Memory B cell (primary cell): ENCODE data around the gene KRTAP12-1.

Experiments
- ATAC-seq: fragments of 150-1000 bp; cut with Tn5 transposase; 2 replicates; pipeline ENCODE4 v1.10.0; 2021; ENCODE audit warnings: low read depth, mild to moderate bottlenecking, moderate library complexity
- DNase-seq, 2 donors: peaks; one replicate each; pipeline ENCODE4 v3.0.0; 2022; ENCODE audit warnings: low spot score in 2 of 2
- H3K27ac Mint-ChIP-seq: one replicate; pipeline ENCODE4 v1.8.0; 2022; ENCODE audit warnings: mild to moderate bottlenecking, moderate library complexity, mixed read lengths
- H3K27me3 Mint-ChIP-seq: one replicate; pipeline ENCODE4 v1.8.0; 2022; ENCODE audit warnings: mixed read lengths
- H3K36me3 Mint-ChIP-seq: one replicate; pipeline ENCODE4 v1.8.0; 2022; ENCODE audit warnings: mild to moderate bottlenecking, mixed read lengths
- H3K4me1 Mint-ChIP-seq: one replicate; pipeline ENCODE4 v1.8.0; 2022; ENCODE audit warnings: mixed read lengths
- H3K4me3 Mint-ChIP-seq: one replicate; pipeline ENCODE4 v1.8.0; 2022; ENCODE audit warnings: mild to moderate bottlenecking, moderate library complexity, mixed read lengths
- H3K9me3 Mint-ChIP-seq: one replicate; pipeline ENCODE4 v1.8.0; 2022; ENCODE audit warnings: mixed read lengths

KRTAP12-1 gene

DNA sequence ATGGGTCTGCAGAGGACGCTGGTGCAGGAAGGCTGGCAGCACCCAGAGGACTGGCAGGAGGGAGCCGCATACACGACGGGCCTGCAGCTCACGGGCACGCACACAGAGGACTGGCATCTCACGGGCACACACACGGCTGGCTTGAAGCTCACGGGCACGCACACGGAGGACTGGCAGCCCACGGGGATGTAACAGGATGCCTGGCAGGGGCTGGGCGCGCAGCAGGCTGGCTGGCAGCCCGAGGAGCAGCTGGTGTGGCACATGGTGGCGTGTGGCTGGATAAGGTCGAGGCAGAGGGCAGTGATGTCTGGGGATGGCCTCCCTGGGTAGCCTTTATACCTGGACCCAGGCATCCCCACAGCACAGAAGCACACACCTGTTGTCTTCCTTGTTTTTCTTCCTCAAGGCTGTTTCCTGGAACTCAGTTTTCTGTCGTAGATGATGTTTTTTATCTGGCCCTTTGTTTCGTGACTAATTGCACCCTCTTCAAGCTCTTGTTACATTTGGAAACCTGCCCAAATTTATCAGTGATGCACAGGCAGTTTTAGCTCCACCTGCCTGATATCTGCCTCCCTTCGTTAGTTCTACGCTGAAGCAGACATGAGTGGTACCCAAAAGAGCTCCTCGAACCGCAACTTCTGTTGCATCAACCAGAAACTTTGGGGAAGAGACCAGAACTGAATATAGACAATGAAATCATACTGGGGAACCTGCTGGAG is at the start of gene KRTAP12-1:
Gene KRTAP12-1, minus strand, starts transcription at position 303 of the 719 bp plus-strand sequence. Its CDS starts 40 bp downstream, at position 263.
- H3K27ac Mint-ChIP-seq: no peak within 1 kb of the TSS
- H3K9me3 Mint-ChIP-seq: no peaks in the 10 kb centered on the region
- no peaks in the 10 kb centered on the region for H3K4me1 Mint-ChIP-seq
- no peak within 1 kb of the TSS for H3K4me3 Mint-ChIP-seq
- H3K36me3 Mint-ChIP-seq: no peaks in the 10 kb centered on the region
- ATAC-seq (no peak), DNase-seq (no peak)
- peaks cover 29% of the 10 kb centered on the region for H3K27me3 Mint-ChIP-seq

- no peak for ATAC-seq
- H3K4me1 Mint-ChIP-seq: no peaks in the 10 kb centered on the region
- no peak for DNase-seq
- no peak overlapping the region for H3K27ac Mint-ChIP-seq
- H3K4me3 Mint-ChIP-seq: no peak overlapping the region
- H3K36me3 Mint-ChIP-seq: no peaks in the 10 kb centered on the region
- no peaks in the 10 kb centered on the region for H3K9me3 Mint-ChIP-seq
- H3K27me3 Mint-ChIP-seq: peaks cover 22% of the 10 kb centered on the region
Measured at GRCh38 chr21:44730951-44731579, 49.1 kb upstream of the KRTAP12-1 start.

GRCh38 chr21:44730028-44730395 is 48.0 kb upstream of the KRTAP12-1 start:
- no peak overlapping the region for H3K27ac Mint-ChIP-seq
- peaks cover 28% of the 10 kb centered on the region for H3K27me3 Mint-ChIP-seq
- no peaks in the 10 kb centered on the region for H3K36me3 Mint-ChIP-seq
- ATAC-seq (no peak), DNase-seq (no peak)
- no peaks in the 10 kb centered on the region for H3K9me3 Mint-ChIP-seq
- H3K4me3 Mint-ChIP-seq: no peak overlapping the region
- no peaks in the 10 kb centered on the region for H3K4me1 Mint-ChIP-seq

DNA sequence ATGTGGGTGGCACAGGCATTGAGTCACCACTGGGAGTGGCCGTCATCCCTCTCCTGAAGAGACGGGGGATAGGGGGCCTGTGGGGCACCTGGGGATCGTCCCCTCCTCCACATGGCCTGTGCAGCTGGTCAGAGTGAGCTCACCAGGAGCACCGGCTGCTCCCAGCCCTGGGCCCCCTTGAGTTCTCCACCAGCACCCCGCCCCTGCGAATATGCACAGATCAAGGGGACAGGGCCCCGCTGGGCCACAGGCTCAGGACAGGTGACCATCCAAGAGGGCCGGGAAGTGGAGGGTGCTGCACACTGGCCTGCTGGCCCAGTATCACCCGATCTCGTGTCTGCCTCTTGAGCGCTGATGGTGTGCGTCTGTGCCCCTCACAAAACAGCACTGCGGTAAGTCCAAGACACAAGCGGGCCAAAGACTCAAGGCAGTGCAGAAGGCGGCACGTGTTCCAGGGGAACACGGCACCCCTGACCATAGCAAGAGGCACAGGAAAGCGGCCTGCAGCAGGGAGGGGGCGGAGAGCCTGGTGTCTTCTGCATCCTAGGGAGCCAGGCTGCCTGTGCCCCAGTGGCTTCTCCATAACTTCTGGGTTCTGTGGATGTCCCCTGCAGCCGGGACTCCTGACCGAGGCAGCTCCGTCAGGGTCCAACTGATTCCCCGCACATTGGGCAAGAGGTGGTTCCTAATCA is 47.5 kb upstream of the KRTAP12-1 start:
- ATAC-seq: no peak

GRCh38 chr21:44728716-44729115 is 46.8 kb upstream of the KRTAP12-1 start:
- Mint-ChIP-seq H3K4me1 (no peaks in the 10 kb centered on the region), H3K9me3 (no peaks in the 10 kb centered on the region), H3K36me3 (no peaks in the 10 kb centered on the region), H3K4me3 (no peak overlapping the region), H3K27me3 (peaks cover 30% of the 10 kb centered on the region), H3K27ac (no peak overlapping the region)
- no peak for DNase-seq
- no peak for ATAC-seq

More for the DNA sequence above, 47.5 kb upstream of the KRTAP12-1 start:
- Mint-ChIP-seq H3K4me3 (no peak overlapping the region), H3K9me3 (no peaks in the 10 kb centered on the region), H3K36me3 (no peaks in the 10 kb centered on the region), H3K27ac (no peak overlapping the region), H3K4me1 (no peaks in the 10 kb centered on the region), H3K27me3 (peaks cover 28% of the 10 kb centered on the region)
- DNase-seq: no peak

DNA sequence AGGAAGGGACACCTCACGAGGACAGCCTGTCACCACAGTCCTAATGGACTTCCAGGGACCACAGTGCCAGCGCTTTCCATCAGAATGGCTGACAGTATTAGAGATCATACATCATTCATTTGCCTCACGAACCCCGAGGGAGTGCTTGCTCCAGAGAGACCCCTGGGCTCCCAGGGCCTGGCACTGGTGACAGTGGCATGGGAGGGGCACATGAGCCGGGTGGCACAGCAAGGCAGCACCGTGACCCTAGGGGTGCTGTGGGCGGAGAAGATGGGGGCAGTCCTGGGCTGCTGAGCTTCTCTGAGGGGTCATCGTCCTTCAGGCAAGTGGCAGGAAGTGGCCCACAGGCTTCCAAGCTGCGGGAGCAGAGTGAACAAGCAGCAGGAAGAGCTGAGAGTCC is 45.8 kb upstream of the KRTAP12-1 start:
- Mint-ChIP-seq H3K36me3 (no peaks in the 10 kb centered on the region), H3K4me1 (peaks cover 2% of the 10 kb centered on the region), H3K27ac (no peak overlapping the region), H3K27me3 (peaks cover 34% of the 10 kb centered on the region), H3K9me3 (no peaks in the 10 kb centered on the region), H3K4me3 (no peak overlapping the region)
- DNase-seq: no peak
- ATAC-seq: no peak

DNA sequence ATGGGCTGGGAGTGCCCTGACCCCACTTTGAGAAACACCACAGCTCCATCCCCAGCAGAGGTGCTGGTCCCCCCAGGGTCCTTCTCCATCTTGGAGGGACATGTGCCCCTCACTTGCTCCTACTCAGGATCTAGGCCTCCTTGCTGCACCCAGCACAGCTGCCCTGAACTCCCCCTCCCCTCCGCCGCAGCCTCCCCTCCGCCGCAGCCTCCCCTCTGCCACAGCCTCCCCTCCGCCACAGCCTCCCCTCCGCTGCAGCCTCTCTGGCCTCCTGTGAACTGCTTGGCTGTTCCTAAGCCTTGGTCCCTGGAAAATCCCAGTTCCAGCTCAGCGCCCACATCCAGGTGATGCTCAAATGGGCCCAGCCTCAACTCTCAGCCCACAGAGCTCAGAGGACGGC is 45.4 kb upstream of the KRTAP12-1 start:
- H3K36me3 Mint-ChIP-seq: no peaks in the 10 kb centered on the region
- no peaks in the 10 kb centered on the region for H3K9me3 Mint-ChIP-seq
- H3K4me1 Mint-ChIP-seq: peaks cover 3% of the 10 kb centered on the region
- DNase-seq: no peak
- no peak for ATAC-seq
- H3K4me3 Mint-ChIP-seq: no peak overlapping the region
- no peak overlapping the region for H3K27ac Mint-ChIP-seq
- H3K27me3 Mint-ChIP-seq: peaks cover 36% of the 10 kb centered on the region

DNA sequence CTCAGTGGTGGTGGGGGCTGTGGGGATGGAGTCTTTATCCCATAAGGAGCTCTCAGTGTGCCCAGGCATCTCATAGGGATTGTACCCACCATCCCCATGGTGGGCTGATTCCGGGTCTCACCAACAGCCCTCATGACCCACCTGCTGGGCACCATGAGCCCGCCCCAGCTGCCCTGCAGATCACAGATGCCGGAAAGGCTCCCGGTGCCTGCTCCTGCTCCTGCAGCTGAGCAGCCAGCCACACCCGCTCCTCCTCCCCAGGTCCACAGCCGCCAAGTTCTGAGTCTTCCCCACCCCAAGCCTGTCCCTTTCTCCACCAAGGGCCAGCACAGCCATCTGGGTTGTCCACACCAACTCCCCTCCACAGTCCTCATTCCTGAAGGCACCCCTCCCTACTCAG is 44.9 kb upstream of the KRTAP12-1 start:
- H3K36me3 Mint-ChIP-seq: no peaks in the 10 kb centered on the region
- no peak overlapping the region for H3K27ac Mint-ChIP-seq
- peaks cover 33% of the 10 kb centered on the region for H3K27me3 Mint-ChIP-seq
- H3K4me3 Mint-ChIP-seq: no peak overlapping the region
- ATAC-seq: no peak
- no peaks in the 10 kb centered on the region for H3K9me3 Mint-ChIP-seq
- H3K4me1 Mint-ChIP-seq: peaks cover 3% of the 10 kb centered on the region
- no peak for DNase-seq

GRCh38 chr21:44724926-44725325 is 43.0 kb upstream of the KRTAP12-1 start:
- Mint-ChIP-seq H3K27me3 (peaks cover 30% of the 10 kb centered on the region), H3K4me3 (no peak overlapping the region)

DNA sequence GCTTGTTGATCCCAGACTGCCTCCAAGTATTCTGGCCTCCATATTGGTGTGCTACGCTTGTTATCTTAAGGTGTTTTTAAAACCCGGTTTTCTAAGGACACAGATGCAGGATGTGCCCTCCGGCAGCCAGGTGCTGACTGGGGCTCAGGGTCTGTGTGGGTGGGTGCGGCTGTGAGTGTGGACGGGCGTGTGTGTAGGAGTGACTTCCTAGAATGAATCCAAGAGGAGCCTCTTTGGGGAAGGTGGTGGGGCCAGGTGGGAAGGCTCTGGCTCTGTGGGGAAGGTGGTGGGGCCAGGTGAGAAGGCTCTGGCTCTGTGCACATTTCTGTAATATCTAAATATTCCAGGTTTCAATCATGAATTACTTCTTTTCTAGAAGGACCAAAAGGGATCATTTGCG is 42.2 kb upstream of the KRTAP12-1 start:
- DNase-seq (no peak), ATAC-seq (no peak)
- no peak overlapping the region for H3K4me3 Mint-ChIP-seq
- H3K4me1 Mint-ChIP-seq: peaks cover 3% of the 10 kb centered on the region
- no peak overlapping the region for H3K27ac Mint-ChIP-seq
- peaks cover 31% of the 10 kb centered on the region for H3K27me3 Mint-ChIP-seq
- no peaks in the 10 kb centered on the region for H3K9me3 Mint-ChIP-seq
- no peaks in the 10 kb centered on the region for H3K36me3 Mint-ChIP-seq

More at GRCh38 chr21:44724926-44725325, 43.0 kb upstream of the KRTAP12-1 start:
- Mint-ChIP-seq H3K4me1 (peaks cover 3% of the 10 kb centered on the region), H3K9me3 (no peaks in the 10 kb centered on the region), H3K27ac (no peak overlapping the region), H3K36me3 (no peaks in the 10 kb centered on the region)
- no peak for ATAC-seq
- no peak for DNase-seq

GRCh38 chr21:44723177-44724131 is 41.5 kb upstream of the KRTAP12-1 start:
- Mint-ChIP-seq H3K27me3 (peaks cover 34% of the 10 kb centered on the region), H3K4me1 (peaks cover 3% of the 10 kb centered on the region), H3K27ac (no peak overlapping the region), H3K4me3 (no peak overlapping the region), H3K36me3 (no peaks in the 10 kb centered on the region), H3K9me3 (no peaks in the 10 kb centered on the region)
- ATAC-seq (peak; percentile 26), DNase-seq (no peak)

DNA sequence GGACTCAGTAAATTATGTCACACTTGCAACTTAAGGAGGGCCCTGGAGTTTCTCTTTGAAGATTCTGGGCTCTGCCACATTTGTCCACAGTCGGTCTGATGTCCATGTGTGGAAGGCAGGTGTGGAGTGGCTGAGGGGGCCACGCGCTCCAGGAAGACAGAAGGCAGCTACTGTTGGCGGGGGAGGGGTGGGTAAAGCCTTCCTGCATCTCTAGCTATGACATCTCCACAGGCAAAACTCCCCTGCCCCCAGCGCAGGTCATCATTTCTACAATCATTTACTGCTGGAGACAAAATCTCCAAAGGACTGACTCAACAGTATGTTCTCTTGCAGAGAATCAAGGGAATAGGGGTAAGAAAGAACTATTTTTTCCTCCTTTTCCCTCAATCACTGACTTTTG is 40.8 kb upstream of the KRTAP12-1 start:
- Mint-ChIP-seq H3K27me3 (peaks cover 36% of the 10 kb centered on the region), H3K27ac (no peak overlapping the region), H3K4me1 (peaks cover 3% of the 10 kb centered on the region), H3K4me3 (no peak overlapping the region), H3K9me3 (no peaks in the 10 kb centered on the region), H3K36me3 (no peaks in the 10 kb centered on the region)
- DNase-seq (no peak), ATAC-seq (no peak)

- Mint-ChIP-seq H3K9me3 (no peaks in the 10 kb centered on the region), H3K4me3 (no peak overlapping the region), H3K4me1 (peaks cover 3% of the 10 kb centered on the region)
Measured at GRCh38 chr21:44720170-44720569, 38.2 kb upstream of the KRTAP12-1 start.

More at GRCh38 chr21:44720170-44720569, 38.2 kb upstream of the KRTAP12-1 start:
- Mint-ChIP-seq H3K36me3 (no peaks in the 10 kb centered on the region), H3K27me3 (peaks cover 27% of the 10 kb centered on the region), H3K27ac (no peak overlapping the region)
- ATAC-seq (no peak), DNase-seq (no peak)
